NOMO-1 treated with DMSO at 0.1 percent for 48 hours (cell line): Measurements from ENCODE around the gene S1PR5.
"Not testable (repeated sequence)": the region's sequence is repeated elsewhere in the genome, so short reads cannot be mapped to it uniquely, and the experiment has no call there.

Experiments used
- DNase-seq: peaks from one replicate; lab custom pipeline; 2025; ENCODE audit not compliant: unreplicated experiment; lab: John Stamatoyannopoulos, UW

The S1PR5 gene

DNA sequence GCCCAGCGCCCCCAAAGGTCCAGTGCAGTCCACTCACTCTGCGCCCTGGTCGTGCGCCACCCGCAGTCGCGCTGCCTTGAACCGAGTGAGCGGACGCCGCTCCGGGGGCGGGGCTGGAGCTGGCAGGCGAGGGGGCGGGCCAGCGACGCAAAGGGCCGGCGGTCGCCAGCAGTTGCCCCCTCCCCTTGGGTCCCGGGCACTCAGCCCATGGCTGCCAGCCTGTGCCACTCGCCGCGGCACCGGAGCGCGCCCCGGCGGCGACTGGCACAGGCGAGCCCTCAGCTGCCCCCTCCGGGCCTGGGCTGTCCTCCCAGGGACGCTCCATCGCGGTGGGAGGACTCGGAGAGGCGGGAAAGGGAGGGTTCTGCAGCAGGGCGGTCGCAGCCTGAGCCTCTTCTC lies at the start of gene S1PR5:
Gene S1PR5, minus strand, starts transcription at position 87 of the 399 bp plus-strand sequence. CDS start 2,436 bp downstream, outside the sequence.
- no peak for DNase-seq

GRCh38 chr19:10566658-10567410 lies 49.6 kb upstream of the S1PR5 start:
- peak; percentile 70 for DNase-seq

- no peak for DNase-seq
Observed at GRCh38 chr19:10566408-10566657, 49.1 kb upstream of the S1PR5 start.

GRCh38 chr19:10565567-10566407 lies 48.5 kb upstream of the S1PR5 start, which contains the start of gene KRI1:
Gene KRI1, minus strand, starts transcription at chr19:10566010. Its CDS starts 11 bp downstream, at chr19:10565999.
- peak; percentile 98 for DNase-seq

GRCh38 chr19:10565028-10565566 lies 47.9 kb upstream of the S1PR5 start:
- peak; percentile 47 for DNase-seq

- DNase-seq: no peak
Observed at GRCh38 chr19:10562609-10563008, 45.4 kb upstream of the S1PR5 start.

GRCh38 chr19:10560154-10560553 lies 42.9 kb upstream of the S1PR5 start:
- DNase-seq: no peak

- no peak for DNase-seq
Observed at GRCh38 chr19:10557603-10558197, 40.5 kb upstream of the S1PR5 start.

- no peak for DNase-seq
Observed at GRCh38 chr19:10555610-10555973, 38.3 kb upstream of the S1PR5 start.

GRCh38 chr19:10554760-10555609 lies 37.7 kb upstream of the S1PR5 start:
- DNase-seq: no peak

DNA sequence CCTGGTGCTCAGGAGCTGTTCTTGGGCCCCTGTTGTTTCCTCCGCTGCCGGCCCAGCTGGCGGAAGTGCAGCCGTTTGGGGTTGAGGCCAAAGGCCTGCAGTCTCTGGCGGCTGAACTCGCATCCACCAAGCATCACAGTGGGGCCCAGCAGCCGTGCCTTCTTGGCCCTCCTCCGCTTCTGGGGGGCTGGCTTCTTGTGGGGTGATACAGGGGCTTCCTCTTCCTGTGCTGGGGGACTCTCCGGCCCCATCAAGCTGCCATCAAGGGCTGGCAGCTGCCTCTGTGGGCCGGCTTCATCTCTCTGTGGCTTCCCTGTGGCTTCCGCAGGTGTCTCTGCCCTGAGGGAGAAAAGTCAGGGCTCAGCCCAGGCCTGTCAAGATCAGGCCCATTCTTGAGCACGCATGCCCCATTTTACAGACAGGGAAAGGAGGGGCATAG lies 36.7 kb upstream of the S1PR5 start:
- DNase-seq: no peak

- no peak for DNase-seq
Observed at GRCh38 chr19:10553087-10553667, 35.9 kb upstream of the S1PR5 start.

DNA sequence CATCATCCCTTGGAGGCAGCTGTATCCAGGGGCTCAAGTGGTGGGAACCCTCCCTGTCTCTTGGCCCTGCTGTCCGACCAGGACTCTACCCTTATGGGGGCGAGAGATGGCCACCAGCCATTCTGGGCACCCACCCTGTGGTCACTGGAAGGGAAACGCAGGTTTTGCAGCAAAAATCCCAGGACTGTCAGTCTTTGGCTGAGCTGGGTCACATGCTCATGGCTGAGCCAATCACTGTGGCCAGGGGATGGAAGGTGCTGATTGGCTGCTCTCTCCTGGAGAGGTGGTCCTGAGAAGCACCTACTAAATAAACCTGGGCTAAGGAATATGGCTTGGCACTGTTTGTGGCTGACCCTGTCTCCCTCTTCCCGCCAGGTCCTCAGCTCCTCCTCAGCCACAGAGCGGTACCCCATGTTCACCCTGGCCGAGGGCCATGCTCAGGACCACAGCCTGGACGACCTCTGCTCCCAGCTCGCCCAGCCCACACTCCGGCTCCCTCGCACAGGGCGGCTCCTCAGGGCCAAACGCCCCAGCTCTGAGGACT lies 35.3 kb upstream of the S1PR5 start:
- DNase-seq: no peak

DNA sequence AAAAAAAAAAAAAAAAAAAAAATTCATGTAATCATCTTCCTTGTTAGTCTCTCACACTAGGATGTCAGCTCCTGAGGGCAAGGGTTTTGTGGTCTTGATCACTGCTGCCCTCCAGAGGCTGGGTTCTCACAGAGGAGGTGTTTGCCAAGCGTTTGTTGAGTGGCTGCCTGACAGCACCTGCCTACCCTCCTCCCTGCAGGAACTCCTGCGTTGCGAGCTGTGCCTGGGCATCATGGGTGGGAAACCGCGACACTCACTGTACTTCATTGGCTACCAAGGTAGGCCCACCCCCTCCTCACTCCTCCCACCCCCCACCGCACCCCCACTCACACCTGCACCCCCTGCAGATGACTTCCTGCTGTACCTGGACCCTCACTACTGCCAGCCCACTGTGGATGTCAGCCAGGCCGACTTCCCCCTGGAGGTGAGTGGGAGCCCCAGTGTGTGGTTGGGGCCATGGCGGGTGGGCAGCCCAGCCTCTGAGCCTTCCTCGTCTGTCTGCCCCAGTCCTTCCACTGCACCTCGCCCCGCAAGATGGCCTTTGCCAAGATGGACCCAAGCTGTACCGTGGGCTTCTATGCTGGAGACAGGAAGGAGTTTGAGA lies 34.6 kb upstream of the S1PR5 start:
- DNase-seq: peak; percentile 66

DNA sequence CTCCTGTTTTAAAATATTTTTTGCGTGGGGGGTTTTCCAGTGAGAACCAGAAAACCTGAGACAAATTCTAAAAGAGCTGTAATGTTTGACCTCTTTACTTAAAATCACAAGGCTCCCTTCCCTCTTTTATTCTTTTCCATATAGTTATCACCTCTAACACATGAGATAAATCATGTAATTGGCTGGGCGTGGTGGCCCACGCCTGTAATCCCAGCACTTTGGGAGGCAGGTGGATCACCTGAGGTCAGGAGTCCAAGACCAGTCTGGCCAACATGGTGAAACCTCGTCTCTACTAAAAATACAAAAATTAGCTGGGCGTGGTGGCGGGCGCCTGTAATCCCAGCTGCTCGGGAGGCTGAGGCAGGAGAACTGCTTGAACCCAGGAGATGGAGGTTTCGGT lies 33.8 kb upstream of the S1PR5 start:
- DNase-seq: not testable (repeated sequence)

DNA sequence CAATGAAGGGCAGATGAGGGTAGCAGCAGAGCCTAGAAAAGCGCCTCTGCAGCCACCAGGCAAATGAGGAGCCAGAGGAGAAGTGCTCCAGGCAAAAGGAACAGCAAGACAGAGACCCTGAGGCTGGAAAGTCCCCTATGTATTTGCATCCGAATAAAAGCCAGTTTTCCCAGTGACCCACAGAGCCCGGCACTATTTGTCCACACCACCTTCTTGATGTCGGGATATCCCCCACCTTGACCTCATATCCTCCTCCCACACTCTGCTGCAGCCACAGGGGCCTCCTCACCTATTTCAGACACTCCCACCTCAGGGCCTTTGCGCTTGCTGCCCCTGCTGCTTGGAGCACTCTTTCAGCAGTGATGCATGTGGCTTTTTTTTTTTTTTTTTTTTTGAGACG lies 33.1 kb upstream of the S1PR5 start:
- DNase-seq: no peak

GRCh38 chr19:10549733-10550132 lies 32.5 kb upstream of the S1PR5 start:
- DNase-seq: no peak

GRCh38 chr19:10548746-10549276 lies 31.6 kb upstream of the S1PR5 start:
- no peak for DNase-seq

DNA sequence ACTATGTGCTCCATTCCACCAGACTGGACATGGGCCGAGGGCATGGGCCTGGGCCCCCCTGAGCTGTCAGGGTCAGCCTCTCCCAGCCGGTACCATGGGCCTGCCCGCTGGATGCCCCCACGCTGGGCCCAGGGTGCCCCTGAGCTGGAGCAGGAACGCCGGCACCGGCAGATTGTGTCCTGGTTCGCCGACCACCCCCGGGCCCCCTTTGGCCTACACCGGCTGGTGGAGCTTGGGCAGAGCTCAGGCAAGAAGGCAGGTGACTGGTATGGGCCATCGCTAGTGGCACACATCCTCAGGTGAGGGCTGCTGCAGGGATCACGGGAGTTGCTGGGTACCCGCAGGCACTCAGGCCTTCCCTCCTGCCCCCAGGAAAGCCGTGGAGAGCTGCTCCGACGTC lies 29.6 kb upstream of the S1PR5 start:
- no peak for DNase-seq
